Adrenal gland (tissue), 5 donors: ENCODE results near the gene SLC52A3.

ENCODE experiments used
- POLR2A ChIP-seq, 2 donors: fragments of 450-650 bp; IDR thresholded peaks; one replicate each; pipeline ENCODE4 v1.6.1; 2017; ENCODE audit warnings: antibody characterized with exemption in 2 of 2, mild to moderate bottlenecking in 2 of 2, moderate library complexity in 1 of 2
- TF ChIP-seq, protein P1 (sequence below), 6 experiments: fragments of 450-650 bp in 4 of 6; fragments of 200-600 bp in 2 of 6; sonication (generic) in 1 of 6; IDR thresholded peaks; 1 replicate in 5 of 6; 2 replicates in 1 of 6; pipeline versions ENCODE4 v1.5.1 to v1.8.0; 2016 to 2021; ENCODE audit warnings: antibody characterized with exemption in 6 of 6, mild to moderate bottlenecking in 2 of 6, moderate library complexity in 1 of 6
- donor health status: DM: no; HTN: no; CAD: no.

DNA sequence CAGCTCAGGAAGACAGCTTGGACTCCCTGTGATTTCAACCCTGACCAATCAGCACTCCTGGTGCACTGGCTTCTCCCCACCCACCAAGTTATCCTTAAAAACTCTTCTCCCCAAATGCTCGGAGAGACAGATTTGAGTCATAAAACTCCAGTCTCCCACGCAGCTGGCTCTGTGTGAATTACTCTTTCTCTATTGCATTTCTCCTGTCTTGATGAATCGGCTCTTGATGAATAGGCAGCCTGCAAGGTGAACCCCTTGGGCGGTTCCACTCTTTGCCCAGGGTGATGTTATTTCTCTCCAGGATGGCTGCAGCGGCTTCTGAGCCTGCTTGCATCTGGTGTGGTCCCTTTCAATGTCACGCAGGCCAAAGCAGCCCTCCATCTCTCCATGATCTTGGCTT lies 12.4 kb downstream of the SLC52A3 start:
- TF ChIP-seq, protein P1, sequence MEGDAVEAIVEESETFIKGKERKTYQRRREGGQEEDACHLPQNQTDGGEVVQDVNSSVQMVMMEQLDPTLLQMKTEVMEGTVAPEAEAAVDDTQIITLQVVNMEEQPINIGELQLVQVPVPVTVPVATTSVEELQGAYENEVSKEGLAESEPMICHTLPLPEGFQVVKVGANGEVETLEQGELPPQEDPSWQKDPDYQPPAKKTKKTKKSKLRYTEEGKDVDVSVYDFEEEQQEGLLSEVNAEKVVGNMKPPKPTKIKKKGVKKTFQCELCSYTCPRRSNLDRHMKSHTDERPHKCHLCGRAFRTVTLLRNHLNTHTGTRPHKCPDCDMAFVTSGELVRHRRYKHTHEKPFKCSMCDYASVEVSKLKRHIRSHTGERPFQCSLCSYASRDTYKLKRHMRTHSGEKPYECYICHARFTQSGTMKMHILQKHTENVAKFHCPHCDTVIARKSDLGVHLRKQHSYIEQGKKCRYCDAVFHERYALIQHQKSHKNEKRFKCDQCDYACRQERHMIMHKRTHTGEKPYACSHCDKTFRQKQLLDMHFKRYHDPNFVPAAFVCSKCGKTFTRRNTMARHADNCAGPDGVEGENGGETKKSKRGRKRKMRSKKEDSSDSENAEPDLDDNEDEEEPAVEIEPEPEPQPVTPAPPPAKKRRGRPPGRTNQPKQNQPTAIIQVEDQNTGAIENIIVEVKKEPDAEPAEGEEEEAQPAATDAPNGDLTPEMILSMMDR (IDR thresholded peaks at IDR 0.05) = no peak
- TF ChIP-seq POLR2A (IDR thresholded peaks at IDR 0.05) = no peak
